ENCODE measurements around the gene MAPKAPK5. TPM values are rescaled to one million over a fixed set of nuclear protein-coding genes. Genes with fewer than 3 reads are reported as not detected.
A peak's percentile ranks its signal among the peaks of the same experiment; 100 is the strongest.

The MAPKAPK5 gene
- total and polyA plus RNA-seq, 2 of the 13 experiments (the other 11 are each of a cell fraction or from before 2014, with no cell fraction given), result 43.2 to 58.2 TPM

DNA sequence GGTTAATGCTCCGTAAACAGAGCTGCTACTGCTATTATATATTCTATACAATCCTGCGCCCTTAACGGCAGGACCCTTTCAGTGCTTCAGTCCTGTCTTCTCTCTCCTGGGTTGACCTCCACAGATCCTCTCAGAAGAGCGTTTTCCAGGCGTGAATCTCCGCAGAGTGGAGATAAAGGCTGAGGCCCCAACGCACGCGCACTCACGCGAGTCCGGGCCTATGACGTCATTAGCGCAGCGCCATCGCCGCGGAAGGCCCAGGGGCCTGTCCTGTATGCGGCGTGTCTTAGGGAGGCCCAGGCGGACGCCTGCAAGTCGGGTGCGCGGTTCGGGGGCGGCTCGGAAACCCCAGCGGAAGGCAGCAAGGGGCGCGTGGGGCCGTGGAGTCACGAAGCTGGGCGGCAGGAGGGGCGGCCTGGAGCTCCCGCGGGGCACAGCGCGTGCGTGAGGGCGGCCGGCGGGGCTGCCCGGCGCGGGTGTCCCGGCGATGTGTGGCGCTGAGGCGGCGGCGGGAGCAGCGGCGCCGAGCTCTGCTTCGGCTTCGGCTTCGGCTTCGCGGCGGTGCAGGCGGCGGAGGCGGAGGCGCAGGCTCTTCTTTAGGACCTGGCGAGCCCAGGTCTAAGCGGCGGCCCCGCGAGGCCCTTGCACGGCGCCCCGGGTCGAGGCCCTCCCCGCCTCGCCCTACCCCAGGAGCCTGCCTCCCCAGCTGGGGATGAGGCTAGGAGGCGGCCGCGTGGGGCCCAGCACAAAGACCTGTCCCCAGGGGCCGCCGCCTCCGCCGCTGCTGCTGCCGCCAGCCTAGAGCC is at the start of gene MAPKAPK5 (continued):
- TF ChIP-seq KDM5B (CRISPR knock-in tag; IDR thresholded peaks at IDR 0.05; ENCODE audit: borderline replicate concordance) (peak; percentile 84; the same call in 1 of the 2 replicates), ZNF660 (CRISPR knock-in tag; IDR thresholded peaks at IDR 0.05; ENCODE audit: borderline replicate concordance, low read depth) (no peak), PCBP1 (IDR thresholded peaks at IDR 0.05; ENCODE audit: borderline replicate concordance, low read depth, low read length) (peak; percentile 83; the same call in 1 of the 2 replicates), RFX3 (CRISPR knock-in tag; IDR thresholded peaks at IDR 0.05) (no peak), ZEB1 (IDR thresholded peaks at IDR 0.05; ENCODE audit: insufficient replicate concordance, low read depth) (no peak), ZNF615 (CRISPR knock-in tag; IDR thresholded peaks at IDR 0.05; ENCODE audit: borderline replicate concordance) (no peak), TEAD3 (CRISPR knock-in tag; optimal IDR thresholded peaks at IDR 0.05; ENCODE audit: borderline replicate concordance) (peak; percentile 70), DNMT3B (CRISPR knock-in tag; conservative IDR thresholded peaks at IDR 0.05) (0 out of 2 replicates have a peak, but pooled peaks have one; percentile 42), ZSCAN29 (CRISPR knock-in tag; conservative IDR thresholded peaks at IDR 0.05) (peak; percentile 77; the same call in 1 of the 2 replicates), CBX2 (IDR thresholded peaks at IDR 0.05; ENCODE audit: low read depth, low read length) (no peak), CBX2 (CRISPR knock-in tag; IDR thresholded peaks at IDR 0.05; ENCODE audit: low read depth) (no peak), ZNF616 (CRISPR knock-in tag; IDR thresholded peaks at IDR 0.05; ENCODE audit: low read depth) (0 out of 2 replicates have a peak, but pooled peaks have one; percentile 30), ZNF547 (CRISPR knock-in tag; IDR thresholded peaks at IDR 0.05) (peak; percentile 87), ZNF3 (CRISPR knock-in tag; IDR thresholded peaks at IDR 0.05) (no peak), ZNF605 (CRISPR knock-in tag; IDR thresholded peaks at IDR 0.05) (no peak), MLLT10 (CRISPR knock-in tag; IDR thresholded peaks at IDR 0.05) (no peak), SIX4 (CRISPR knock-in tag; IDR thresholded peaks at IDR 0.05) (peak; percentile 39; the same call in 1 of the 2 replicates), KAT2B (IDR thresholded peaks at IDR 0.05; ENCODE audit: borderline replicate concordance, low read depth, low read length) (no peak), CEBPB (IDR thresholded peaks at IDR 0.05; ENCODE audit: borderline replicate concordance, low read depth, low read length) (no peak), ZNF589 (CRISPR knock-in tag; conservative IDR thresholded peaks at IDR 0.05) (no peak), ZNF781 (CRISPR knock-in tag; IDR thresholded peaks at IDR 0.05; ENCODE audit: borderline replicate concordance, not compliant biosample characterization) (no peak)
- TF ChIP-seq, protein P1, sequence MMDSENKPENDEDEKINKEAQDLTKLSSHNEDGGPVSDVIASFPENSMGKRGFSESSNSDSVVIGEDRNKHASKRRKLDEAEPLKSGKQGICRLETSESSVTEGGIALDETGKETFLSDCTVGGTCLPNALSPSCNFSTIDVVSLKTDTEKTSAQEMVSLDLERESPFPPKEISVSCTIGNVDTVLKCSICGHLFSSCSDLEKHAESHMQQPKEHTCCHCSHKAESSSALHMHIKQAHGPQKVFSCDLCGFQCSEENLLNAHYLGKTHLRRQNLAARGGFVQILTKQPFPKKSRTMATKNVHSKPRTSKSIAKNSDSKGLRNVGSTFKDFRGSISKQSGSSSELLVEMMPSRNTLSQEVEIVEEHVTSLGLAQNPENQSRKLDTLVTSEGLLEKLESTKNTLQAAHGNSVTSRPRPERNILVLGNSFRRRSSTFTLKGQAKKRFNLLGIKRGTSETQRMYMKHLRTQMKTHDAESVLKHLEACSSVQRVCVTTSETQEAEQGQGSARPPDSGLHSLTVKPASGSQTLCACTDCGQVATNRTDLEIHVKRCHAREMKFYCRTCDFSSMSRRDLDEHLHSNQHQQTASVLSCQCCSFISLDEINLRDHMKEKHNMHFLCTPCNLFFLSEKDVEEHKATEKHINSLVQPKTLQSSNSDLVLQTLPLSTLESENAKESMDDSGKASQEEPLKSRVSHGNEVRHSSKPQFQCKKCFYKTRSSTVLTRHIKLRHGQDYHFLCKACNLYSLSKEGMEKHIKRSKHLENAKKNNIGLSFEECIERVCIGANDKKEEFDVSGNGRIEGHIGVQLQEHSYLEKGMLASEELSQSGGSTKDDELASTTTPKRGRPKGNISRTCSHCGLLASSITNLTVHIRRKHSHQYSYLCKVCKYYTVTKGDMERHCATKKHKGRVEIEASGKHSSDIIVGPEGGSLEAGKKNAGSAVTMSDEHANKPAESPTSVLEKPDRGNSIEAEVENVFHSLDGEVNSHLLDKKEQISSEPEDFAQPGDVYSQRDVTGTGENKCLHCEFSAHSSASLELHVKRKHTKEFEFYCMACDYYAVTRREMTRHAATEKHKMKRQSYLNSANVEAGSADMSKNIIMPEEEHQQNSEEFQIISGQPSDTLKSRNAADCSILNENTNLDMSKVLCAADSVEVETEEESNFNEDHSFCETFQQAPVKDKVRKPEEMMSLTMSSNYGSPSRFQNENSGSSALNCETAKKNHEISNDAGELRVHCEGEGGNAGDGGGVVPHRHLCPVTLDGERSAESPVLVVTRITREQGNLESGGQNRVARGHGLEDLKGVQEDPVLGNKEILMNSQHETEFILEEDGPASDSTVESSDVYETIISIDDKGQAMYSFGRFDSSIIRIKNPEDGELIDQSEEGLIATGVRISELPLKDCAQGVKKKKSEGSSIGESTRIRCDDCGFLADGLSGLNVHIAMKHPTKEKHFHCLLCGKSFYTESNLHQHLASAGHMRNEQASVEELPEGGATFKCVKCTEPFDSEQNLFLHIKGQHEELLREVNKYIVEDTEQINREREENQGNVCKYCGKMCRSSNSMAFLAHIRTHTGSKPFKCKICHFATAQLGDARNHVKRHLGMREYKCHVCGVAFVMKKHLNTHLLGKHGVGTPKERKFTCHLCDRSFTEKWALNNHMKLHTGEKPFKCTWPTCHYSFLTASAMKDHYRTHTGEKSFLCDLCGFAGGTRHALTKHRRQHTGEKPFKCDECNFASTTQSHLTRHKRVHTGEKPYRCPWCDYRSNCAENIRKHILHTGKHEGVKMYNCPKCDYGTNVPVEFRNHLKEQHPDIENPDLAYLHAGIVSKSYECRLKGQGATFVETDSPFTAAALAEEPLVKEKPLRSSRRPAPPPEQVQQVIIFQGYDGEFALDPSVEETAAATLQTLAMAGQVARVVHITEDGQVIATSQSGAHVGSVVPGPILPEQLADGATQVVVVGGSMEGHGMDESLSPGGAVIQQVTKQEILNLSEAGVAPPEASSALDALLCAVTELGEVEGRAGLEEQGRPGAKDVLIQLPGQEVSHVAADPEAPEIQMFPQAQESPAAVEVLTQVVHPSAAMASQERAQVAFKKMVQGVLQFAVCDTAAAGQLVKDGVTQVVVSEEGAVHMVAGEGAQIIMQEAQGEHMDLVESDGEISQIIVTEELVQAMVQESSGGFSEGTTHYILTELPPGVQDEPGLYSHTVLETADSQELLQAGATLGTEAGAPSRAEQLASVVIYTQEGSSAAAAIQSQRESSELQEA (CRISPR knock-in tag; IDR thresholded peaks at IDR 0.05; ENCODE audit: not compliant biosample characterization), result no peak

Data from HepG2 (cell line).